Right cardiac atrium (tissue), 5 donors: ENCODE results near the gene SLC6A17. TPM values are rescaled to one million over a fixed set of nuclear protein-coding genes. Genes with fewer than 3 reads are reported as not detected.

Experiments
- ATAC-seq, 2 donors: fragments of 200-7000 bp; cut with Tn5 transposase; one replicate each; pipeline versions ENCODE4 v1.8.0 to v1.9.1; 2020; ENCODE audit warnings: moderate library complexity in 2 of 2, mild to moderate bottlenecking in 1 of 2
- DNase-seq, 3 donors: peaks; one replicate each; pipeline ENCODE4 v3.0.0-alpha.2; 2020
- H3K27ac ChIP-seq: one replicate; pipeline ENCODE4 v1.5.1; 2013; ENCODE audit warnings: mild to moderate bottlenecking, low read length, control low read depth, moderate library complexity
- H3K27me3 ChIP-seq: one replicate; pipeline ENCODE4 v1.6.1; 2013; ENCODE audit not compliant: control insufficient read depth, insufficient read depth
- H3K4me1 ChIP-seq: one replicate; pipeline ENCODE4 v1.6.1; 2013; ENCODE audit warnings: low read length; ENCODE audit not compliant: control insufficient read depth, insufficient read depth
- H3K4me3 ChIP-seq: one replicate; pipeline ENCODE4 v1.5.1; 2013; ENCODE audit warnings: low read length, control low read depth
- H3K9me3 ChIP-seq: one replicate; pipeline ENCODE4 v1.6.1; 2013; ENCODE audit warnings: low read length; ENCODE audit not compliant: control insufficient read depth
- WGBS: extraction: QIAGEN DNeasy Blood & Tissue Kit; methylation state at CpG from one replicate; pipeline ENCODE4 v1.1.7; 2013; 5-methylcytosine and 5-hydroxymethylcytosine counted together
- intact Hi-C, 4 donors: fragments of 100-400 bp; cut with DNase I; formaldehyde crosslinking; loops; one replicate each; pipeline versions ENCODE4 v1.11.0 to v1.14.0; 2022 to 2023
- polyA plus RNA-seq: library from polyadenylated mRNA; stranded (reverse); fragments of 200-250 nt; gene quantifications from one replicate; pipeline ENCODE4 v1.2.3, GENCODE V29; 2013
- total RNA-seq, 4 donors: library from RNA; stranded (reverse); fragmentation: NEBNext Ultra II Directional; extraction: Animal tissue kit (Norgen Biotek cat#: 25700); gene quantifications; one replicate each; pipeline ENCODE4 v1.2.1, GENCODE V29; 2021
- donor health status: healthy with polysubstance abuse.
- donor health status: DM: no; HTN: yes; CAD: no.
- donor health status: DM: no; HTN: no; CAD: no.
- donor health status: DM: no; HTN: yes; CAD: no; lungs with severe emphysema.
- donor health status: DM: yes; HTN: yes; CAD: no.

Gene SLC6A17
- total and polyA plus RNA-seq, 5 donors, result 0.02 to 0.06 TPM; not detected in 3

DNA sequence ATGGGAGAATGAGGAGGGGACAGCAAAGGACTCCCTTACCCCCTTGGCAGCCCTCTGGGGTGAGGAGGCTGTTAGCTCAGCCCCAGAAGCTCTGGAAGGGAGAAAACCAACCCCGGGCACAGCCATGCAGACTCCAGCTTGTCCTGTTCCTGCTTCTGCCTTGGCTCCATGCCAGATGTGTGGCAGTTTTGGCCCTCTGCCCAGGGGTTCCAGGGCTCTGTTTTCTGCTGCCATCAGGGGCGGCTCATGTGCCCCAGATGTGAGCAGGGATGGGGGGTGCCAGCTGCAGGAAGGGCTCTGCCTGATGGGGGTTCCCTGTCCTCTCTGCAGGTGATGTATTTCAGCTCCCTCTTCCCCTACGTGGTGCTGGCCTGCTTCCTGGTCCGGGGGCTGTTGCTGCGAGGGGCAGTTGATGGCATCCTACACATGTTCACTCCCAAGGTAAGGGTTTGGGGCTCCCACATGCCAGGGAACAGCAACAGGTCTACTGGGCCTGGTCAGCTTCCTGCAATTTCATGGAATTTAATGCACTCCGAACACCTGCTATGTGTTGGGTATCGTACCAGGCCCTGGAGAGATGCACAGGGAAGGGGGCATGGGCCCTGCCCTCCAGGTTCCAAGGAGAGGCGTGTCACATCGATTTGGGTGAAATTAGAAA is 26.1 kb downstream of the SLC6A17 start:
- H3K9me3 ChIP-seq, result no peaks in the 10 kb centered on the region
- no peak overlapping the region for H3K4me3 ChIP-seq
- ATAC-seq (peak; percentile 39 to 43), DNase-seq (peak; percentile 38 to 83 (median 75))
- H3K4me1 ChIP-seq, result no peaks in the 10 kb centered on the region
- intact Hi-C loops, result no loop called here
- H3K27ac ChIP-seq, result no peak overlapping the region
- 46% methylated on average over 9 of the region's 9 CpGs for WGBS
- H3K27me3 ChIP-seq, result no peaks in the 10 kb centered on the region

DNA sequence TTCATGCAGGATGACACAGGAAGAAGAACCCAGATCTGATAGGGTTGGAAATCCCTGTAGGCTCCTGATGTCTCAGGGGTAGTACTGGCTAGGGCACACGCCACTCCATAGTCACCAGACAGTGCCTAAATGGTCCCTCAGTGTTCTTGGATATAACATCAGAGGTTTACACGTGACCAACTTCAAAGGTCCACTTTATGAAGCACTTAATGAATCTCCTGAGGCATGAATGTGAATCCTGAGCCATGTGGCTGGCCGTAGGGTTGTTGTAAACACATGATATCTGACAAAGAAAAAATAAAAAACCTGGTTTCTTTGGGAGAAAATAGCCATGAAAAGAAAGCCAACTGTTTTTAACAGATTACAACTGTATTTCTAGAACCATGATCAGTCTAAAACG is 27.5 kb downstream of the SLC6A17 start:
- Histone ChIP-seq H3K9me3 (no peaks in the 10 kb centered on the region), H3K4me1 (no peaks in the 10 kb centered on the region), H3K27me3 (no peaks in the 10 kb centered on the region), H3K4me3 (no peak overlapping the region), H3K27ac (no peak overlapping the region)
- ATAC-seq (no peak), DNase-seq (no peak)
- intact Hi-C loops, result no loop called here
- WGBS, result 52% methylated on average over 4 of the region's 4 CpGs

DNA sequence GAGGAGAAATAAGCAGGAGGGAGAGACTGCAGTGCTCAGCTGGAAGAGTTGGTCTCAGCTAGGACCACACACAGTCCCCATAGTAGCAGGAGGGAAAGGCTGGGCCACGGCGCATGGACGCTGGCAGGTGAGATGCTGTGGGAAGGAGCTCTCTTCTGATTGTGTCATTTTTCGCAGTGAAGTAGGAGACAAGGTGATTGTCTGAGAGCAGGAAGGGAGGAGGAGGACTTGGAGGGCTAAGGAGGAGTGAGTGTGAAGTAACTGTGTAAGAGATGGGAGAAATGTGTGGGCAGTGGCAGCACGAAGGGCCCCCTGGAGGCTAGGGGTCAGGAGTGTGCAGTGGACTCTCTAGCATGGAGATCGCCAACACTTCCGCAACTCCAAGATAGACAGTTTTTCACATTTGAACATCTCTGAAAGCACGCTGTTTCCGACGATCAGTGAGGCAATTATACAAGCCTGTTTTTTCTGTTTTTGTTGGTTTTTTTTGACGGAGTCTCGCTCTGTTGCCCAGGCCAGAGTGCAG is 33.4 kb downstream of the SLC6A17 start:
- intact Hi-C loops, result no loop called here
- DNase-seq (no peak), ATAC-seq (no peak)

DNA sequence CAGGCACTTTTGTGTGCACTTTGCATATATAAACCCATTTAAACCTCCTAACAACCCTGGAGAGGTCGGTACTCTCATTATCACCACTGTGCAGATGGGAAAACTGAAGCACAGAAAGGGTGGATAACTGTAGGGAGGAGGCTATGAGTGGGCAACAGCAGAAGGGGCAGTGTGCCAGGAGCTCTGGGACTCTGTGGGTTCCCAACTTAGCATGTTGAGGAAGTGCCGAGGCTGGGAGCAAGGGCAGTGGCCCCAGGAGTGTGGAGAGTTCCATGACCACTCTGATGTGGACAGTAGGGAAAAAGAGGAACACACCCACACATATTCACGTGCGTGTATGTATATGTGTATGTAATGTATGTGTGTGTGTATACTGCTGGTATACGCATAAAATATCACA is 34.2 kb downstream of the SLC6A17 start:
- Histone ChIP-seq H3K9me3 (no peaks in the 10 kb centered on the region), H3K27me3 (no peaks in the 10 kb centered on the region), H3K4me3 (no peak overlapping the region), H3K27ac (no peak overlapping the region), H3K4me1 (peaks cover 9% of the 10 kb centered on the region)
- DNase-seq (no peak), ATAC-seq (no peak)
- whole genome bisulfite sequencing, result 55% methylated on average over 5 of the region's 5 CpGs
- intact Hi-C loops, result no loop called here

More for the DNA sequence above, 33.4 kb downstream of the SLC6A17 start:
- whole genome bisulfite sequencing, result 77% methylated on average over 12 of the region's 12 CpGs
- Histone ChIP-seq H3K4me1 (peaks cover 7% of the 10 kb centered on the region), H3K9me3 (no peaks in the 10 kb centered on the region), H3K27me3 (no peaks in the 10 kb centered on the region), H3K27ac (no peak overlapping the region), H3K4me3 (no peak overlapping the region)

DNA sequence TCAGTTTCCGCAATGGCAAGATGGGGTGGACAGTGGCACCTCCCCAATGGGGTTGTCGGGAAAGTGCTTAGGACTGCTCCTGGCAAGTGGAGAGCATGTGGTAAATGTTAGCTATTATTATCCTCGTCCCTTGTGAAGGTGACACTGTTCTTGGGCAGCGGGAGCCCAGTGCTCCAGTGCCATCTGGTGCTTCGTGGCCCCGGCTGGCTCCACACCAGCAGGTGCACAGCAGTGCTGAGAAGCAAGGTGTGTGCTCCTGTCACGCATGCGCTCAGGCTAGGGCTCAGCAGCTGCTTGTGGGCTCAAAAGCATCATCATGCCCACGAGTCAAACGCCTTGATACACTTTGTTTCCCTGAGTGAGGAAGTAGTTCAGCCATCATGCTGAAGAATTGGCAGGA is 34.9 kb downstream of the SLC6A17 start:
- Histone ChIP-seq H3K4me3 (no peak overlapping the region), H3K4me1 (peaks cover 9% of the 10 kb centered on the region), H3K9me3 (no peaks in the 10 kb centered on the region), H3K27ac (no peak overlapping the region), H3K27me3 (no peaks in the 10 kb centered on the region)
- WGBS, result 66% methylated on average over 10 of the region's 10 CpGs
- peak; percentile 43 to 46 for ATAC-seq
- no peak for DNase-seq
- intact Hi-C loops, result no loop called here

DNA sequence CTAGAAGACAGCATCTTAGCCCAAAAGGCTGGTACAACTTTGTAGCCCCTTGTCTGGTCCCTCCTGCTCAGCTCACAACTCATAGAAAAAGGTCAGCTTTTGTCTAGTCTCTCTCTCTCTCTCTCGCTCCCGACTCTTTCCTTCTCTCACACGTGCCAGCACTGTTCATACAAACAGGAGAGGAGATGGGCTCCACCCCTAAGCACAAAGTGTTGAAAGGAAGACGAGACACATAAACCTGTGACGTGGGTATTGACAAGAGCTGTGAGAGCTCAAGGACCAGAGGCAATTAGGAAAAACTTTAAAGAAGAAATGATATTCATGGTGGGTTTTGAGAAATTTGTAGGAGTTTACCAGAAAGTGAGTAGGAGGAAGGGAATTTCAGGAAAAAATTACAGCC is 36.3 kb downstream of the SLC6A17 start:
- WGBS, result 36% methylated on average over 5 of the region's 5 CpGs
- intact Hi-C loops, result no loop called here
- ATAC-seq (peak in 1 of 2 donors; percentile 44), DNase-seq (no peak)
- Histone ChIP-seq H3K27ac (peak overlapping the region; percentile 2), H3K4me3 (no peak overlapping the region), H3K9me3 (no peaks in the 10 kb centered on the region), H3K27me3 (no peaks in the 10 kb centered on the region), H3K4me1 (peaks cover 9% of the 10 kb centered on the region)

DNA sequence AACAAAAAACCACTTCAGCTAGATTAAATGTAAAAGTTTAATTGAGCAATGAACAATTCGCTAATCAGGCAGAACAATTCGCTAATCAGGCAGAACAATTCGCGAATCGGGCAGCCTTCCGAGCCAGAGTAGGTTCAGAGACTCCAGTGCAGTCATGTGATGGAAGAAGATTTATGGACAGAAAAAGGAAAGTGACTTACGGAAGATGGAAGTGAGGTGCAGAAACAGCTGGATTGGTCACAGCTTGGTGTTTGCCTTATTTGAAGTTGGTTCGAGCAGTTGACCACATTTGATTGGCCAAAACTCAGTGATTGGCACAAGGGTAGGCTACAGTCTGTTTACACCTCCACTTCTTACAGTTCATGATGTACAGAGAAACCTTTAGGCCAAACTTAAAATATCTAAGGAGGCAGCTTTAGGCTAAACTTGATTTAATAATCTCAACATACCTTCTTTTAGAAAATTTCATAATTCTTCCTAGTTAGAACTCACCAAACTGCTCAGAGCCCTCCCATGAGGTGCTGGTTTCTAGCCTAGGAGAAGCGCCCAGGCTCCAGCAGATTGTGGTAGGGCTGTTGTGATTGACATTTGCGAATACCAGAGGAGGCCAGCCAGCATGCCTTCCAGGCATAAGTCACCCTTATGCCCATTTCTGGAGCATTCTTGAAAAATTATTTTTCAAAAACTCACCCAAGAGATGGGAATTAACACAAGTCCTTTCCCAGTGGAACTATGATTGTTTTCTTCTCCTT is 37.0 kb downstream of the SLC6A17 start:
- Histone ChIP-seq H3K4me1 (peaks cover 9% of the 10 kb centered on the region), H3K9me3 (no peaks in the 10 kb centered on the region), H3K27me3 (no peaks in the 10 kb centered on the region), H3K4me3 (no peak overlapping the region), H3K27ac (no peak overlapping the region)
- ATAC-seq (peak; percentile 61 to 64), DNase-seq (no peak)
- intact Hi-C loops, result no loop called here
- WGBS, result 71% methylated on average over 10 of the region's 10 CpGs

DNA sequence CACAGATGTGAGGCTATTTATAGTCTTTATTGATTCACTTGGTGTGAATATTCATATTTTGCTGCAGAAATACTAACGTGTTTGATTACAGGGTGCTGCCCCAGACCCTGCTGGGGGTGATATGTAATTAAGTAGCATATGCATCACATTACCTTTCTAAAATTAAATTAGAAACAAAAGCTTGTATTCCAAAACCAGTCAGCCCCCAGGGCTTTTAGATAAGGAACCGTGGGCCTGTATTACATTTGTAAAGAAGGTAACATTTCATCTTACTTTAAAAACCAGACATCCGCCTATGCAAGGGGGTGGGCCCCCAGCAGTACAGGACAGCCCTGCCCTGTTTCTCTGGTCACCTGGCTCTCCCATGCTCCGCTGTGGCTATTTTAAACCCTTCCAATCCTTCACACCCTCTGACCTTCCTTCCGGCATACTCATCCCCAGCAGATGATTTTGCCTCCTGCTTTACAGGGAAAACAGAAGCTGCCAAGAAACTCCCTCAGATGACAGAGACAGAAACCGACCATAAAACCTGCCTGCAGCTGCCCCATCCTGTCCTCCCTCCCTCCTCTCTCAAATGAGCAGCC is 37.8 kb downstream of the SLC6A17 start:
- Histone ChIP-seq H3K27me3 (no peaks in the 10 kb centered on the region), H3K4me3 (no peak overlapping the region), H3K9me3 (no peaks in the 10 kb centered on the region), H3K4me1 (peaks cover 9% of the 10 kb centered on the region), H3K27ac (peak overlapping the region; percentile 53)
- ATAC-seq (peak; percentile 69 to 76), DNase-seq (no peak)
- WGBS, result 27% methylated on average over 6 of the region's 6 CpGs
- intact Hi-C loops, result no loop called here

DNA sequence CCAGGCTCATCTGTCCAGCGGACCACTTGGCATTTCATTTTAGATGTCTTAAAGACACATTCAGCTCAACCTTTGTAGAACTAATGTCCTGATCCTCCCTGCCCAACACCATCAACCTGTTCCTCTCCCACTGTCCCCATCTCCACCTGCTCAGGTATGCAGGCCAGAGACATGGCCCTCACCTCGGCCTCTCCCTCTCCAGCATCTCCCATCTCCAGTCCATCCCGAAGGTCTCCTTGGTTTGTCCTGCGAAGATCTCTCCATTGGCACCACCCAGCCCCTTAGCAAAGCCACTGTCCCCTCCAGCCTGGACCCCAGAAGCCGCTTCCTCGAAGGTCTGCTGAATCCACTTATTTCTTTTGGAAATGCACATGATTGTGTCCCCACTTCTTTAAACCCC is 38.9 kb downstream of the SLC6A17 start:
- intact Hi-C loops, result no loop called here
- no peak overlapping the region for H3K27ac ChIP-seq
- H3K27me3 ChIP-seq, result no peaks in the 10 kb centered on the region
- DNase-seq (no peak), ATAC-seq (no peak)
- H3K9me3 ChIP-seq, result no peaks in the 10 kb centered on the region
- peaks cover 9% of the 10 kb centered on the region for H3K4me1 ChIP-seq
- no peak overlapping the region for H3K4me3 ChIP-seq
- WGBS, result 90% methylated on average over 6 of the region's 6 CpGs

DNA sequence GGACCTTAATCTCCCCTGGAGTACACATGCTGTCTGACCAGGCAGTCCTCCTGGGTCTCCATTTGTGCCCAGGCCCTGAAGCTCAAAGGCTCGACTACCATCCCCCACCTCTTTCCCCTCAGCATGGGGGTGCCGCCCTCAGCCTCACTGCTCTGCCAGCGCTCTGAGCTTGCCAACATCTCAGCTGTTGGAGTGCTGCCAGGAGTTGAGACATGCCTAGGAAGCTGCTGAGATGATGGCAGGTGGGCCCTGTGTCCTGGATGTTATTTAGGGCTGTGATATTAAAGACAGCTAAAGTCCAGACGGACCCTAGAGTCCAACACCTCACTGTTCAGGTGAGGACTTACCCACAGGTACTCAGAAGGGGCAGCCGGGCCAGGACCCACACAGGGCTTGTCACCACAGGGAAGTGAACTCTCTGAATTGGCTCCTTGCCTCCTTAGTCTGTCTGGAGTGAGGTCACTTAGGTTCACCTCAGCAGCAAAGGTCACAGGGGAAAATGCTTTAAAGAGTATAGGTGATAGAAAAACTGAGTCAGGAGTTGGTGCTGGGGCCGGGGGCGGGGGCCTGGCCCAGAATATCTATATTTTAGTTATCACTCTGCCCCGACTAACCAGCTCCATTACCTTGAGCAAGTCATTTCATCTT is 40.1 kb downstream of the SLC6A17 start:
- WGBS, result 62% methylated on average over 8 of the region's 8 CpGs
- ATAC-seq (peak; percentile 24 to 36), DNase-seq (peak; percentile 41 to 78 (median 77))
- no peak overlapping the region for H3K4me3 ChIP-seq
- no peaks in the 10 kb centered on the region for H3K27me3 ChIP-seq
- no peaks in the 10 kb centered on the region for H3K9me3 ChIP-seq
- intact Hi-C loops, result loop anchor here in 1 of 4 donors (10.0 kb wide), 1 partner anchor 304 kb away; no protein-coding TSS in a partner anchor
- peaks cover 4% of the 10 kb centered on the region for H3K4me1 ChIP-seq
- H3K27ac ChIP-seq, result no peak overlapping the region
